Trophoblast cell (in vitro differentiated cells and primary cell): ENCODE results near the gene MYL4.

Experiments
- DNase-seq, 2 donors: peaks; one replicate each; pipeline ENCODE4 v3.0.0-alpha.2; 2016
- H2AFZ ChIP-seq: 2 replicates; pipeline ENCODE4 v1.6.1; 2013; ENCODE audit warnings: low read length, moderate library complexity, mild to moderate bottlenecking; ENCODE audit not compliant: insufficient read depth, poor library complexity
- H2AK5ac ChIP-seq: 2 replicates; pipeline ENCODE4 v1.6.1; 2013; ENCODE audit warnings: mild to moderate bottlenecking, low read length
- H2BK120ac ChIP-seq: 2 replicates; pipeline ENCODE4 v1.6.1; 2013; ENCODE audit warnings: low read length, mild to moderate bottlenecking, moderate library complexity; ENCODE audit not compliant: insufficient read depth, poor library complexity
- H2BK12ac ChIP-seq: 2 replicates; pipeline ENCODE4 v1.6.1; 2013; ENCODE audit warnings: mild to moderate bottlenecking, low read length, moderate library complexity
- H2BK5ac ChIP-seq: 2 replicates; pipeline ENCODE4 v1.6.1; 2013; ENCODE audit warnings: low read length, low read depth, moderate library complexity, mild to moderate bottlenecking; ENCODE audit not compliant: poor library complexity
- H3K14ac ChIP-seq: 2 replicates; pipeline ENCODE4 v1.6.1; 2013; ENCODE audit warnings: mild to moderate bottlenecking, low read length
- H3K18ac ChIP-seq: 2 replicates; pipeline ENCODE4 v1.6.1; 2013; ENCODE audit warnings: mild to moderate bottlenecking, low read length
- H3K23ac ChIP-seq: 2 replicates; pipeline ENCODE4 v1.6.1; 2013; ENCODE audit warnings: low read length
- H3K27ac ChIP-seq: 2 replicates; pipeline ENCODE4 v1.5.1; 2013; ENCODE audit warnings: low read depth, mild to moderate bottlenecking, inconsistent platforms, low read length, moderate library complexity
- H3K27me3 ChIP-seq: 2 replicates; pipeline ENCODE4 v1.6.1; 2013; ENCODE audit warnings: inconsistent platforms, mild to moderate bottlenecking, low read length, moderate library complexity; ENCODE audit not compliant: insufficient read depth
- H3K36me3 ChIP-seq, 2 experiments: 1 replicate in 1 of 2; 2 replicates in 1 of 2; pipeline ENCODE4 v1.6.1; 2013; ENCODE audit warnings: low read length in 2 of 2, mild to moderate bottlenecking in 2 of 2, moderate library complexity in 1 of 2; ENCODE audit not compliant: insufficient read depth in 2 of 2, control insufficient read depth in 1 of 2
- H3K4ac ChIP-seq: 2 replicates; pipeline ENCODE4 v1.6.1; 2013; ENCODE audit warnings: low read depth, mild to moderate bottlenecking, low read length, moderate library complexity
- H3K4me1 ChIP-seq, 2 experiments: 1 replicate in 1 of 2; 2 replicates in 1 of 2; pipeline ENCODE4 v1.6.1; 2013; ENCODE audit warnings: low read length in 2 of 2, mild to moderate bottlenecking in 2 of 2, moderate library complexity in 1 of 2; ENCODE audit not compliant: insufficient read depth in 2 of 2, control insufficient read depth in 1 of 2
- H3K4me2 ChIP-seq: 2 replicates; pipeline ENCODE4 v1.6.1; 2013; ENCODE audit warnings: inconsistent platforms, mild to moderate bottlenecking, low read length, moderate library complexity
- H3K4me3 ChIP-seq: 2 replicates; pipeline ENCODE4 v1.5.1; 2013; ENCODE audit warnings: mild to moderate bottlenecking, low read depth, low read length, inconsistent platforms
- H3K79me1 ChIP-seq: one replicate; pipeline ENCODE4 v1.6.1; 2013; ENCODE audit warnings: low read length
- H3K79me2 ChIP-seq: 2 replicates; pipeline ENCODE4 v1.6.1; 2013; ENCODE audit warnings: low read length, mild to moderate bottlenecking; ENCODE audit not compliant: control insufficient read depth, insufficient read depth, poor library complexity
- H3K9ac ChIP-seq: 2 replicates; pipeline ENCODE4 v1.6.1; 2013; ENCODE audit warnings: mild to moderate bottlenecking, low read length
- H3K9me3 ChIP-seq: 2 replicates; pipeline ENCODE4 v1.6.1; 2013; ENCODE audit warnings: low read depth, mild to moderate bottlenecking, control low read depth, inconsistent platforms, low read length; ENCODE audit not compliant: insufficient read depth
- H4K12ac ChIP-seq: 2 replicates; pipeline ENCODE4 v1.6.1; 2013; ENCODE audit warnings: low read depth, mild to moderate bottlenecking, low read length, moderate library complexity
- H4K8ac ChIP-seq: 2 replicates; pipeline ENCODE4 v1.6.1; 2013; ENCODE audit warnings: low read depth, mild to moderate bottlenecking, low read length, moderate library complexity
- H4K91ac ChIP-seq: one replicate; pipeline ENCODE4 v1.6.1; 2013; ENCODE audit warnings: low read depth, mild to moderate bottlenecking, low read length, moderate library complexity
- WGBS: extraction: QIAGEN DNeasy Blood & Tissue Kit; methylation state at CpG from one replicate; pipeline ENCODE4 v1.1.7; 2013; ENCODE audit warnings: missing lambda C conversion rate; ENCODE audit not compliant: insufficient read length, insufficient coverage; ENCODE audit errors: extremely low coverage; 5-methylcytosine and 5-hydroxymethylcytosine counted together

Gene MYL4

DNA sequence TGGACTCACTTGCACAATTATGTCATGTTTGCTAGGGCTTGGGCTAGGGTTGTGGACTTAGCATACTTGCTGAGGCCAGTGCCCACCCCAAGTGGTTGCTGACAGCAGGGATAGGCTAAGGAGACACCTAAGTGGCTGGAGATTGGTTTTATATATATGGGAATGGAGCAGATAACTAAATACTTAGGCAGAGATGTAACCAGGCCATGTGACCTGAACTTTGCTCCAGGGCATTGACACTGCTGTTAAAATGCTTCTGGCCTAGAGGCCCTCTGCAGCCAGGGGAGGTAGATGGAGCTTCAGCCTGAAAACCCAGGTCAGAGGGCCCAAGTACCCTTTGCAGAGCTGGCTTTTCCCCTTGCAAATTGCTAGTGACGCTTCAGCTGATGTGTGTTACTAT lies 43.1 kb downstream of the MYL4 start:
- Histone ChIP-seq H3K4me2 (no peak overlapping the region), H3K14ac (no peak overlapping the region), H2BK12ac (no peak overlapping the region), H4K8ac (no peak overlapping the region), H3K27ac (no peak overlapping the region), H3K79me2 (peaks cover 3% of the 10 kb centered on the region), H4K91ac (no peak overlapping the region), H3K4me3 (no peak overlapping the region), H3K36me3 (no peaks in the 10 kb centered on the region), H3K18ac (no peak overlapping the region), H3K4me1 (peaks cover 7 to 9% of the 10 kb centered on the region in 2 experiments), H2AFZ (no peak overlapping the region), H3K23ac (no peak overlapping the region), H2AK5ac (no peak overlapping the region), H3K27me3 (peaks cover 9% of the 10 kb centered on the region), H4K12ac (no peak overlapping the region), H3K9ac (no peak overlapping the region), H3K79me1 (peaks cover 4% of the 10 kb centered on the region), H3K9me3 (no peaks in the 10 kb centered on the region), H2BK5ac (no peak overlapping the region), H3K4ac (no peak overlapping the region), H2BK120ac (no peak overlapping the region)
- WGBS = no CpG with 5 or more reads among the region's 1 CpG
- DNase-seq = peak; percentile 69 to 75

- H3K79me2 ChIP-seq = peaks cover 3% of the 10 kb centered on the region
- H4K8ac ChIP-seq = peak overlapping the region; percentile 66
- H2BK120ac ChIP-seq = peak overlapping the region; percentile 35
- H3K4me1 ChIP-seq = peaks cover 7 to 9% of the 10 kb centered on the region in 2 experiments
- peaks cover 4% of the 10 kb centered on the region for H3K79me1 ChIP-seq
- no peak overlapping the region for H3K18ac ChIP-seq
- H3K36me3 ChIP-seq = no peaks in the 10 kb centered on the region
- WGBS = no CpG with 5 or more reads among the region's 10 CpGs
- no peak overlapping the region for H3K4me3 ChIP-seq
- H3K14ac ChIP-seq = peak overlapping the region; percentile 60
- no peak overlapping the region for H3K27ac ChIP-seq
- peak overlapping the region; percentile 96 for H3K4me2 ChIP-seq
- peak overlapping the region; percentile 53 for H2BK12ac ChIP-seq
- peak overlapping the region; percentile 82 for H2AFZ ChIP-seq
- DNase-seq = no peak
- no peaks in the 10 kb centered on the region for H3K9me3 ChIP-seq
- no peak overlapping the region for H3K9ac ChIP-seq
- H3K23ac ChIP-seq = no peak overlapping the region
- H2AK5ac ChIP-seq = no peak overlapping the region
- H4K91ac ChIP-seq = no peak overlapping the region
- H3K27me3 ChIP-seq = peaks cover 9% of the 10 kb centered on the region
- H2BK5ac ChIP-seq = no peak overlapping the region
- H3K4ac ChIP-seq = no peak overlapping the region
- H4K12ac ChIP-seq = no peak overlapping the region
Observed at GRCh38 chr17:47252766-47253512, 43.8 kb downstream of the MYL4 start.

- H2AFZ ChIP-seq = peak within 1 kb of the TSS; percentile 82
- H4K8ac ChIP-seq = peak within 1 kb of the TSS; percentile 71
- H3K4ac ChIP-seq = no peak within 1 kb of the TSS
- WGBS = no CpG with 5 or more reads among the region's 112 CpGs
- H3K9me3 ChIP-seq = no peaks in the 10 kb centered on the region
- peak within 1 kb of the TSS; percentile 8 for H3K9ac ChIP-seq
- peak within 1 kb of the TSS; percentile 79 for H3K4me3 ChIP-seq
- peak within 1 kb of the TSS; percentile 71 for H2BK120ac ChIP-seq
- H3K36me3 ChIP-seq = no peaks in the 10 kb centered on the region
- no peak within 1 kb of the TSS for H3K23ac ChIP-seq
- no peak within 1 kb of the TSS for H2BK5ac ChIP-seq
- H3K18ac ChIP-seq = peak within 1 kb of the TSS; percentile 49
- peak within 1 kb of the TSS; percentile 31 for H4K12ac ChIP-seq
- H3K14ac ChIP-seq = peak within 1 kb of the TSS; percentile 89
- peak within 1 kb of the TSS; percentile 53 for H2BK12ac ChIP-seq
- H4K91ac ChIP-seq = peak within 1 kb of the TSS; percentile 43
- H3K27ac ChIP-seq = no peak within 1 kb of the TSS
- peaks cover 7 to 9% of the 10 kb centered on the region in 2 experiments for H3K4me1 ChIP-seq
- H3K4me2 ChIP-seq = peak within 1 kb of the TSS; percentile 96
- peaks cover 4% of the 10 kb centered on the region for H3K79me1 ChIP-seq
- H3K27me3 ChIP-seq = peaks cover 9% of the 10 kb centered on the region
- H2AK5ac ChIP-seq = no peak within 1 kb of the TSS
- peak; percentile 69 to 85 for DNase-seq
- peaks cover 3% of the 10 kb centered on the region for H3K79me2 ChIP-seq
Observed at GRCh38 chr17:47253541-47254402, 44.6 kb downstream of the MYL4 start, which contains the start of gene ITGB3. ITGB3 (plus strand) TSS chr17:47253827; CDS start chr17:47253862, 35 bp downstream.

DNA sequence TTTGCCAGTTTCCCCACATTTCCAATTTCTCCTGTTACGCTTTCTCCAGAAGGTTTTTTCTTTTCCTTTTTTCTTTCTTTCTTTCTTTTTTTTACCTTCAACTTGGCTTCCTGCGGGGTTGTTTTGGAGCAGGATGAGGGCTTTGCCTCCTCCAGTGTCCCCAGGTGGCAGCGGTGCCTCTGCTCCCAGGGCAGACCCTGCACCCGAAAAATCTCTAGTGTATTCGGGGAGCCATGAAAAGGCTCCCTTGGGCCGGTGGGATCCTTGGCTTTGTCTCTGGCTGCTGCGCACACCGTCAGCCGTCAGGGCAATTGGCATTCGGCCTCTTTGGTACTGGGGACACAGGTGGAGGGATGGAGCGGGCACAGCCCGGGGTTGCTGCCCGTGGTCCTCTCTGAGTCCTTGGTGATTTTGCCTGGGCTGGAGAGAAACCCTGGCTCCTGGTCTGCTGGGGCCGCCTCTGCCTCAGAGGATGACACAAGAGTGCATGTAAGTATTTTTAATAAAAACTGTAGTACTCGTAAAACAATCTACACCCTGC lies 45.3 kb downstream of the MYL4 start:
- no peak overlapping the region for H3K4ac ChIP-seq
- H3K4me2 ChIP-seq = peak overlapping the region; percentile 96
- peak overlapping the region; percentile 79 for H3K4me3 ChIP-seq
- H2BK120ac ChIP-seq = no peak overlapping the region
- H3K4me1 ChIP-seq = peaks cover 7 to 9% of the 10 kb centered on the region in 2 experiments
- H2AK5ac ChIP-seq = no peak overlapping the region
- no peak overlapping the region for H2BK5ac ChIP-seq
- H3K9me3 ChIP-seq = no peaks in the 10 kb centered on the region
- no peak overlapping the region for H4K91ac ChIP-seq
- peaks cover 3% of the 10 kb centered on the region for H3K79me2 ChIP-seq
- peak overlapping the region; percentile 8 for H3K9ac ChIP-seq
- H3K14ac ChIP-seq = no peak overlapping the region
- WGBS = no CpG with 5 or more reads among the region's 15 CpGs
- peaks cover 9% of the 10 kb centered on the region for H3K27me3 ChIP-seq
- H3K27ac ChIP-seq = no peak overlapping the region
- H3K79me1 ChIP-seq = peaks cover 4% of the 10 kb centered on the region
- H2AFZ ChIP-seq = no peak overlapping the region
- H3K23ac ChIP-seq = no peak overlapping the region
- H3K18ac ChIP-seq = no peak overlapping the region
- no peaks in the 10 kb centered on the region for H3K36me3 ChIP-seq
- no peak for DNase-seq
- H2BK12ac ChIP-seq = no peak overlapping the region
- H4K12ac ChIP-seq = no peak overlapping the region
- H4K8ac ChIP-seq = no peak overlapping the region
